H54 (cell line): ENCODE results near the gene ARL2.
"Not testable (repeated sequence)": the region's sequence is repeated elsewhere in the genome, so short reads cannot be mapped to it uniquely, and the experiment has no call there.

ENCODE experiments used
- DNase-seq: peaks from one replicate; pipeline ENCODE4 v3.0.0; 2011; ENCODE audit warnings: low spot score, mixed read lengths; ENCODE audit not compliant: insufficient read length
- FAIRE-seq: peaks from 3 replicates; lab custom pipeline; 2011; peaks lifted over from hg19 to GRCh38; lab: Jason Lieb, UNC
- POLR2A ChIP-seq: IDR thresholded peaks from 2 replicates; pipeline ENCODE4 v1.6.1; 2011; ENCODE audit warnings: low read depth, mild to moderate bottlenecking, low read length

ARL2 gene

DNA sequence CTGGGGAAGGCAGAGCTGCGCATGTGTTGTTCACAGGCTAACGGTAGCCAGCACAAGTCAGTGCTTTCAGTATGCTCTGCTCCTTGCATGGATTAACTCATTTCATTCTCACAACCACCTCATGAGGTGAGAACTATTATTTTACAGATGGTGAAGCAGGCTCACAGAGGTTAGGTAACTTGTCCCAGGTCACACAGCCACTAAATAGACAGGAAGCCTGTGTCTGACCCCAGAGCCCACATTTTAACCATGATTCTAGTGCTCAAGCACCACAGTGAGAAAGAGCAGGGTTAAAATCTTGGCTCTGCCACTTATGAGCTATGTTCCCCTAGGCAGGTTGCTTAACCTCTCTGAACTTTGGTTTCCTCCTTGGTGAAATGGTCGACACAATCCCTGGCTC, 7.0 kb downstream of the ARL2 start:
- FAIRE-seq (no peak), DNase-seq (no peak)
- no peak for TF ChIP-seq POLR2A

DNA sequence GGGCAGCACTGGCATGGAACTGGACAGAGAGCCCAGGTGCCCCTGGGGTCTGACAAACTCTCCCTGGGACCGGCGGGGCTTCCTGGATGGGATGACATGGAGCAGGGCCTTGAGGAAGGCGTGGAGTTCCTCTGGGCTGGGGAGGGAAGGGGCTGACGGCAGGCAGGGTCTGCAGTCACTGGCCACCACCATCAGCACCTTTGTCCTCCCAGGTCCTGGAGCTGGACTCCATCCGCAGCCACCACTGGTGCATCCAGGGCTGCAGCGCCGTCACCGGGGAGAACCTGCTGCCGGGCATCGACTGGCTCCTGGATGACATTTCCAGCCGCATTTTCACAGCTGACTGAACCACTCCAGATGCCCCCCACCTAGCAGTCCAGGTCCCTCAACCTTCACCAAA, 7.5 kb downstream of the ARL2 start:
- TF ChIP-seq POLR2A = no peak
- FAIRE-seq (no peak), DNase-seq (no peak)

DNA sequence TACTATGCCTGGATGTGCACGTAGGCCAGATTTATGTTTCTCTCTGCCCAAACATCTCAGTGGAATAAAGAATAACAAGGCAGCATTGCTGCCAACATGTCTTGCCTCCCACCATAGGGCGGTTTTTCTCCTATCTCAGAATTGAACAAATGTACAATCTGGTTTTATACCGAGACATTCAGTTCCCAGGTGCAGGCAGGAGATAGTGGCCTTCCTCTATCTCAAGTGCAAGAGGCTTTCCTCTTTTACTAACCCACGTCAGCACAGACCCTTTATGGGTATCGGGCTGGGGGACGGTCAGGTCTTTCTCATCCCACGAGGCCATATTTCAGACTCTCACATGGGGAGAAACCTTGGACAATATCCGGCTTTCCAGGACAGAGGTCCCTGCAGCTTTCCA, 9.5 kb downstream of the ARL2 start:
- DNase-seq, FAIRE-seq: not testable (repeated sequence)

DNA sequence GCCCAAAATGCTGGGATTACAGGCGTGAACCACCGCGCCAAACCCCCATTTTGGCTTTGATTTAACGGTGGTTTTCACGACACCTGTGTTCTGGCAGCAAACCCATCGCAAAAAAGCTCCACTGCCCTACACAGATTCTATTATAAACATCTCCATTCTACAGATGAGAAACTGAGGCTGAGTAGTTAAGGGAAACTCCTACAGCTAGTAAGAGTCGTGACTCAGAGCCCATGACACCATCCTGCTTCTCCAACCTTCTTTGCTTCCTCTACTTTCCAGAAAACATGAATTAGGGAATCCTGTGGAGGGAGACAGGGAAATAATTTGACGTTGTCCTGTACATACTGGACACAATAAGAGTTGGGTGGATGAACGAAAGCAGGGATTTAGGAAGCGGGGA, 12.8 kb downstream of the ARL2 start:
- FAIRE-seq = no peak
- no peak for TF ChIP-seq POLR2A

DNA sequence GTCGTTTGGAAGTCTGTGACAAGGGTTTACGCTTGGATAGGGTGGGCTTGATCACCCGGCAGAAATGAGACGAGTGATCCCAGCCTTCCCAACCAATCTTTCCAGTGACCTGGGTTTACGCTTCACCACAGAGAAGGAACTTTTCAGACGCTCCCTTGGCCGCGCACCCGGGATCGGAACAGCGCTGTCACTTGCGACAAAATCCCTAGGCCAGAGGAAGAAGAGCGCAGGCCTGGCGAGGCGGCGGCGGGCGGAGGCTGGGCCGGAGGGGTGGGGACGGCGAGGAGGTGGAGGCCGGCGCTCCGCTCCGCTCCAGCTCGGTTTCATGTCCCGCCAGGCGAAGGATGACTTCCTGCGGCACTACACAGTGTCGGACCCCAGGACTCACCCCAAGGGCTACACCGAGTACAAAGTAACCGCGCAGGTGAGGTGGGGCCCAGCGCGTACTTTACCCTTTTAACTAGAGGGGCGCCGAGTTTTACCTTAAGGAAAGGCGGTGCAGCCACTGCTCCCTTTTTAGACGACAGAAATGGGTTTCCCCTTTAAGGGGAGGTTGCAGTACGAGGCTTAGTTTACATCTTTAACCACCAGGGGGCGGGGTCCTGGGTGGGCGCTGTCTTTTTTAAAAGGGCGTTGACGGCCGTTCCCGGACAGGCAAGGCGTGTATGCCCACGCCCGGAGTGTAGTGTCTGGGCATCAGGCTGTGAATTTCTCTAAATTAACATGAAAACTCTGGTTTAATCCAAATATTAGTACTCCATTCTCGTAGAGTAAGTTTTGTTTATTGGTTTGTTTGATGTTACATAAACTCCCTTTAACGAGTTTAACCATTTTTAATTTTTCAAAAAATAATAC, 13.5 kb downstream of the ARL2 start, which contains the start of gene SNX15:
Gene SNX15, plus strand, starts transcription at position 227 of the 855 bp plus-strand sequence. Its CDS starts 99 bp downstream, at position 326.
- peak; percentile 82 for TF ChIP-seq POLR2A
- FAIRE-seq (peak; percentile 23), DNase-seq (peak; percentile 82)

More for the DNA sequence above, 12.8 kb downstream of the ARL2 start:
- DNase-seq = no peak

DNA sequence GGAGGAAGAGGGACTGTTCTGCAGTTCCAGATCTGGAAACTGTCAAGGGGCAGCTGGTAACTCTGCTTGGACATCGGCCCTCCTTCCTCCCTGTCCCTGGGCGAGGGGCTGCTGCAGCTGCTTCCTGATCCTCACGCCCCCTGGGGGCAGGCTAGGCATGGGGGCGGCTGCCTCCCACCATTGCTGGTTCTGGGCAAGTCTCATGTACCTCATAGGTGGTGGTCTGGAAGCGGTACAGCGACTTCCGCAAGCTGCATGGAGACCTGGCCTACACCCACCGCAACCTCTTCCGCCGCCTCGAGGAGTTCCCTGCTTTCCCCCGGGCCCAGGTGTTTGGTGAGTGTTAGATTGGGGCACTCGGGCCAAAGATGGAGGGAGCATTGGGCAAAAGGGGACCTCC, 18.3 kb downstream of the ARL2 start:
- DNase-seq = no peak
- no peak for FAIRE-seq
- TF ChIP-seq POLR2A = no peak

DNA sequence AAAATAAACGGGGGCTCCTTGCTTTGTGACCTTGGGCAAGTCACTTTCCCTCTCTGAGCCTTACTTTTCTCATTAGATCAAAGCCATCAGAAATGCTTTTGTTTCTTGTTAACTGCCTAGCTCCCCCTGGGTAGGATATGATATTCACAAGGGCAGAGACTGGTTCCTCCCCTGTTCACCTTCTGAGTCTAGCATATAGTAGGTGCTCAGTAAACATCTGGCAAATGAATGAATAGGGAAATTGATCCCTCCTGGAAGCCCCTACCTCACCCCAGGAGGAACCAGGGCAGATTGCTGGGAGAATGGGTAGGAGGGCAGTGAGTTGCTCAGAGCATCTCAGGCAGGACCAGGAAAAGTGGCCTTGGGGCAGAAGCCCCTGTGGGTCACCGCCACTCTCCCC, 20.5 kb downstream of the ARL2 start:
- no peak for FAIRE-seq
- no peak for DNase-seq
- no peak for TF ChIP-seq POLR2A

DNA sequence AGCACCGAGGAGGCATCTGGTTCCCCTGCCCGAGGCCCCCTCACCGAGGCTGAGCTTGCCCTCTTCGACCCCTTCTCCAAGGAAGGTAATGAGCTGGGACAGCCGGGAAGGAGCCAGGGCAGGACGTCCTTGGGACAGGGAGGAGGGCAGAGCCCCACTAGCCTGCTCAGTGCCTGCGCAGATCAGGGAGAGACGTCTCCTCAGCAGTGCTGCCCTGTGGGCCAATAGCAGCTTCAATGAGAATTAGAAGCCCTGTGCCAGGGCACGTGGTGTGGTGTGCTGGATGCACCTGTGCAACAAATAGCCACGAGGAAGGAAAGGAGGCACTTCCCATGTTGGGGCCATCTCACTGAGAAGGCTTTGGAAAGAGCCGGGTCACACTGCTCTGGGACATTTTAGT, 21.6 kb downstream of the ARL2 start:
- DNase-seq = no peak
- TF ChIP-seq POLR2A = no peak
- FAIRE-seq = no peak

DNA sequence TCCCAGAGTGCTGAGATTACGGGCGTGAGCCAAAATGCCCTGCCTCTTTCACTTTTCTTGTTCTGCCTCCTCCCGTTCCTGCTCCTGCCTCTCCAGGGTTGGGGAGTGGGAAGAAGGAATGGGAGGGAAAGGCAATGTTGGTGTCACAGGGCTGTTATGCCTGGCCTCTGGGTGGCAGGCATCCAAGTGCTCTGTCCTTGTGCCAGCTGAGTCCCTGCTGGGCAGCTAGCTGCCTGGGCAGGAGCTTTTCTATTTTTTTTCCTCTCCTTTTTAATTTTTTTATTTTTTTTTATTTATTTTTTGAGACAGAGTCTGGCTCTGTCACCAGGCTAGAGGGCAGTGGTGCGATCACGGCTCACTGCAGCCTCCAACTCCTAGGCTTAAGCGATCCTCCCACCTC, 23.0 kb downstream of the ARL2 start:
- DNase-seq = no peak
- no peak for TF ChIP-seq POLR2A
- no peak for FAIRE-seq

DNA sequence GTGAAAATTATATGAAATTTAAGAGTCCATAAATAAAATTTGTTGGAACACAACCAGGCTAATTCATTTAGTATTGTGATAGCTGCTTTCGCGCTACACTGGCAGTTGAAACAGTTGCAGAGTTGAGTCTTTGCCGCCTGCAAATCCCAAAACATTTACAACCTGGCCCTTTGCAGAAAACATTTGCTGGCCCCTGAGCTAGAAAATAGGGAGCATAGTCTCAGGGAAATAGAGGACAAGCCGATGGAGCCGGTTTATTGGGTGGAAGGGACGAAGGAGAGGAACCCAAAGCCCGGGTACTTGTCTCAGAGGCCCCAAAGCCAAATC, 26.5 kb downstream of the ARL2 start:
- no peak for TF ChIP-seq POLR2A
- DNase-seq (no peak), FAIRE-seq (no peak)

DNA sequence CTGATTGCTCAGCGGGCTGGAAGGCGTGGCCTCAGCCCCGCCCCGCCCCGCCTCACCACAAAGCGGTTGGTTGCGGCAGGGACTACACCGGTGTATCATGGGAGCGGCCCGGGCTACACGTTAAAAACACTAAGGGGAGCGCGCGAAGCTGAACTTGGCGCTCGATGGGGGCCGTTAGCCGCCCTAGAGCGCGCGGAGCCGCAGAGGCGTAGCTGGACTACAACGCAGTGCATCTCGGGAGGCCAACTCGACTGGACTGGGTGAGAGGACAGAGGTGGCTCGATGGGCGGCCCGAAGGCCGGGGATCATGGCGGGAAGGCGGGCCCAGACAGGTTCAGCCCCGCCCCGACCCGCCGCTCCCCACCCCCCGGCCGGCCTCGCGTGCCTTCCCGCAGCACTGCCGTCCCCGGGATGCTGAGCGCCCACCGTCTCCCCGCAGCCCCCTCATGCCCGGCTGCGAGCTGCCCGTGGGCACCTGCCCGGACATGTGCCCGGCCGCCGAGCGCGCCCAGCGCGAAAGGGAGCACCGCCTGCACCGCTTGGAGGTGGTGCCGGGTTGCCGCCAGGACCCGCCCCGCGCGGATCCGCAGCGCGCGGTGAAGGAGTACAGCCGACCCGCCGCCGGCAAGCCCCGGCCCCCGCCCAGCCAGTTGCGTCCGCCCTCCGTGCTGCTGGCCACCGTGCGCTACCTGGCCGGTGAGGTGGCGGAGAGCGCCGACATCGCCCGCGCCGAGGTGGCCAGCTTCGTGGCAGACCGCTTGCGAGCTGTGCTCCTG, 27.1 kb downstream of the ARL2 start, which contains the start of gene SAC3D1:
Gene SAC3D1, plus strand, starts transcription at position 364 of the 776 bp plus-strand sequence. Its CDS starts 83 bp downstream, at position 447.
- no peak for FAIRE-seq
- peak; percentile 96 for DNase-seq
- TF ChIP-seq POLR2A = peak; percentile 55

DNA sequence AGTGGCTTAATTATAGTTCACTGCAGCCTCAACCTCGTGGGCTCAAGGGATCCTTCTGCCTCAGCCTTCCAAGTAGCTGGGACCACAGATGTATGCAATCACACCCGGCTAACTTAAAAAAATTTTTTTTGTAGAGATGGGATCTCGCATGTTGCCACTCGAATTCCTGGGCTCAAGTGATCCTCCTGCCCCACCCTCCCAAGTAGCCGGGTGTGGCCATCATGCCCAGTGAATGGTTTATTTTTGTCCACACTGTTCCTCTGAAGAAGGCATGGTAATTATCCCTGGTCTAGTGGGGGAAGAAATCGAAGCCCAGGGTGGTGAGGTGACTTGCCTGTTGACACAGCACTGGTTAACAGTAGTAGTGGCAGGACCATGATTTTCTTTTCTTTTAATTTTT, 28.9 kb downstream of the ARL2 start:
- FAIRE-seq (no peak), DNase-seq (no peak)
- no peak for TF ChIP-seq POLR2A

DNA sequence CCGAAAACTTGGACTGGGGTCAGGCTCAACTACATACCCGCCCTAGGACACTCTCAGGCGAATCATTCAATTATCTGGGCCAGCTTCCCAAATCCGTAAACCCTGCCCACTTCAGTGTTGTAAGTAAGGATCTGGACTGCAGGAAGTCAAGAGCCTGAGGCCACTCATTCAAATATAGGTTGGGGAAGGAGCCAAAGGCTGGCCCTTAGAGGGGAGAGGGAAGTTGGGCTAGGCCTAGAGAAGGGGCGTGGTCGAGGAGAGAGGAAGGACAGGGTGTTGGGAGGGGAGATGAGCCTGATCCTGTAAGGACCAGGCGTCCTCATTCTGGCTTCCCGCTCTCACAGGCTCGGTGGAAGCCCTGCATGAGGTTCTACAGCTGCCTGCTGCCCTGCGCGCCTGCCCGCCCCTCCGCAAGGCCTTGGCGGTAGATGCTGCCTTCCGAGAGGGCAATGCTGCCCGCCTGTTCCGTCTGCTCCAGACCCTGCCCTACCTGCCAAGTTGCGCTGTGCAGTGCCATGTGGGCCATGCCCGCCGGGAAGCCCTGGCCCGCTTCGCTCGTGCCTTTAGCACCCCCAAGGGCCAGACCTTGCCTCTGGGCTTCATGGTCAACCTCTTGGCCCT, 30.0 kb downstream of the ARL2 start:
- TF ChIP-seq POLR2A = no peak
- FAIRE-seq = no peak
- DNase-seq = peak; percentile 69

DNA sequence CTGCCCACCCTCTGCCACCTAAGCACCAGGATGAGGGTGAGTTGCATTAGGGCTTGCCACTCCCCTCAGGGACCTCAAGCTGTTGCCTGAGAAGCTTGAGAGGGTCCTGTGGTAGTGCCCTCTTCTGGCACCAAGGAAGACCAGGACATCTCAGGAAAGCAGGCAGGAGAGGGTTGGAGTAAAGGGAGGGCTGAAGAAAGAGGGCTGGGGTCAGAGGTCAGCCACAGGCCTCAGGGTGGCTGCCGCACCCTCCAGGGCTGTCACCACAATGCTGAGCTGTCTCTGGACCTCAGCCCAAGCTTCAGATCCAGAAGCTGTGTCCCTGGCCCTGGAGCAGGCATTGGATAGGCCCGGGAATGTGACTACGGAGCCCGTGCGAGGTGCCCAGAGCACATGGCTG, 31.1 kb downstream of the ARL2 start:
- no peak for TF ChIP-seq POLR2A
- no peak for FAIRE-seq

More for the DNA sequence above, 31.1 kb downstream of the ARL2 start:
- DNase-seq = no peak
